ENCODE results near the gene ELMO1. TPM values are rescaled to one million over a fixed set of nuclear protein-coding genes. Genes with fewer than 3 reads are reported as not detected.

The ELMO1 gene
- total RNA-seq, 1 donor from 2014 or later = 60.1 TPM

DNA sequence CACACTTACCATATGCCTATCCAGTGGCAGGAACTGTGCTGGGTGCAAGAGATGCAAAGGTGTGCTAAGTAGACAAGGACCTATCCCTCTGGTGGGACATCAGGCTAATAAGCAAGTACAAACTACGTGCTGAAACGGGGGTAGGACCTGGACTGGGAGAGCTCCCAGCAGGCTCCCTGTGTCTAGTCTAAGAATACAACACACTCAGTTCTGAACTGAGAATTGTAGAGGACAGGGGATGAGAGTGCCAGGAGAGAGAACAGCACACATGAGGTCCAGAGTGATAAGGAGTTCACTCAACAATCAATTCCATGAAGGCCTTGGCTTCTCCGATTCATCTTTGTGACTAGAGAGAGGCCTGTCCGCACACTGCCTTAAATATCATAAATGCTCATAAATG lies 253.7 kb downstream of the ELMO1 start:
- Histone ChIP-seq H3K27me3 (ENCODE audit: low read depth) (no peaks in the 10 kb centered on the region), H3K9me3 (no peaks in the 10 kb centered on the region), H3K4me3 (no peak overlapping the region), H3K4me1 (peaks cover 9% of the 10 kb centered on the region), H3K27ac (no peak overlapping the region), H3K36me3 (peaks cover 27% of the 10 kb centered on the region)
- no peak for DNase-seq
- TF ChIP-seq, protein P1, sequence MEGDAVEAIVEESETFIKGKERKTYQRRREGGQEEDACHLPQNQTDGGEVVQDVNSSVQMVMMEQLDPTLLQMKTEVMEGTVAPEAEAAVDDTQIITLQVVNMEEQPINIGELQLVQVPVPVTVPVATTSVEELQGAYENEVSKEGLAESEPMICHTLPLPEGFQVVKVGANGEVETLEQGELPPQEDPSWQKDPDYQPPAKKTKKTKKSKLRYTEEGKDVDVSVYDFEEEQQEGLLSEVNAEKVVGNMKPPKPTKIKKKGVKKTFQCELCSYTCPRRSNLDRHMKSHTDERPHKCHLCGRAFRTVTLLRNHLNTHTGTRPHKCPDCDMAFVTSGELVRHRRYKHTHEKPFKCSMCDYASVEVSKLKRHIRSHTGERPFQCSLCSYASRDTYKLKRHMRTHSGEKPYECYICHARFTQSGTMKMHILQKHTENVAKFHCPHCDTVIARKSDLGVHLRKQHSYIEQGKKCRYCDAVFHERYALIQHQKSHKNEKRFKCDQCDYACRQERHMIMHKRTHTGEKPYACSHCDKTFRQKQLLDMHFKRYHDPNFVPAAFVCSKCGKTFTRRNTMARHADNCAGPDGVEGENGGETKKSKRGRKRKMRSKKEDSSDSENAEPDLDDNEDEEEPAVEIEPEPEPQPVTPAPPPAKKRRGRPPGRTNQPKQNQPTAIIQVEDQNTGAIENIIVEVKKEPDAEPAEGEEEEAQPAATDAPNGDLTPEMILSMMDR (IDR thresholded peaks at IDR 0.05) = no peak
- intact Hi-C loops (cut with DNase I) = no loop called here
- no peak for ATAC-seq

DNA sequence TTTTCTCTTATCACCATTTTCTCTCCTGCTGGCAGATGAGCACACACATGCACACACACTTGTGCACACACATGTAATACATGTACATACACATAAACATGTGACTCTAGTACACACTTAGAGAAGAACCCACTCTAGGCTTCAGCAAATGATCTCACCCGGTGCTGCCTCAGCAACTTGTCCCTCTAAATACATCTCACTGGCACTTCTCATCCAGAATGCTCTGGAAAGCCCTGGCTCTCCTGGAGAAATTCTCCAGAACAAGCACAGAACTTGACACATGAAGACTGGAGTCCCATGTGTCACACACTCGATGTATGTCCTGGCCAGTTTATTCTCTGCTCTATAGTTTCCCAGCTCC lies 254.9 kb downstream of the ELMO1 start:
- Histone ChIP-seq H3K36me3 (peaks cover 27% of the 10 kb centered on the region), H3K27me3 (ENCODE audit: low read depth) (no peaks in the 10 kb centered on the region), H3K9me3 (no peaks in the 10 kb centered on the region), H3K4me3 (no peak overlapping the region), H3K27ac (no peak overlapping the region), H3K4me1 (peaks cover 7% of the 10 kb centered on the region)
- ATAC-seq (no peak), DNase-seq (no peak)
- intact Hi-C loops (cut with DNase I) = no loop called here
- TF ChIP-seq, protein P1 (IDR thresholded peaks at IDR 0.05) = no peak

DNA sequence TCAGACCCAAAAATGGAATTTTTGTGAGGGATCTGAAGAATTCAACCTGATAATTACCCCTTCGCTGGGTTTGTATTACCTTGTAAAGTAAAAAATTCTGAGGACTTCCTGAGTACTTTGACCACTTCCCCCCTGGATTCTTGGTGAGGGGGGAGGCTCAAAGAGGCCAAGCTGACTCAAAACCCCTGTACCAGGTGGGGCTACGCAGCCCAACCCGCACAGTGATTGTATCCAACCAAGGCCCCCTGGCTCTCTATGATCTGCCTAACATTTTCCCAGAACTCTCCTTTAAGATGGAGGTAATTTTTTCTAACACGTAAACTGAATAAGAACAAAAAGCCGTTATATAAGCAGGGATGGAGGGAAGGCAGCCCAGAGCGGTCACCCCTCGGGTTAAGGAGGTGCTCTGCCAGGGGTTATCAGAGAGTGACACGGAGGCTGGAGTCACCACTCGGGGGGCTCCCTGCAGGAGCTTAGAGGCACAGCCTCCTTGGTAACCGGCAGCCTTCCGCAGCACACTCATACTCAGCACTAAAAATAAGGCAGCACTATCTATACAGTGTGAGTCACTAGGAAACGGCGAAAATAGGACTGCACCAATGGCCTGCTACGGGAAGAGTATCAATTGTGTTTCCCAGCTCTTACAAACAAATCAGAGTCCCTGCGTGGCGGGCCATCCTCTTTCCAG lies 255.4 kb downstream of the ELMO1 start:
- Histone ChIP-seq H3K27ac (no peak overlapping the region), H3K4me1 (peaks cover 2% of the 10 kb centered on the region), H3K36me3 (peaks cover 27% of the 10 kb centered on the region), H3K4me3 (no peak overlapping the region), H3K9me3 (no peaks in the 10 kb centered on the region), H3K27me3 (ENCODE audit: low read depth) (no peaks in the 10 kb centered on the region)
- intact Hi-C loops (cut with DNase I) = no loop called here
- ATAC-seq (no peak), DNase-seq (no peak)
- TF ChIP-seq, protein P1 (IDR thresholded peaks at IDR 0.05) = no peak

DNA sequence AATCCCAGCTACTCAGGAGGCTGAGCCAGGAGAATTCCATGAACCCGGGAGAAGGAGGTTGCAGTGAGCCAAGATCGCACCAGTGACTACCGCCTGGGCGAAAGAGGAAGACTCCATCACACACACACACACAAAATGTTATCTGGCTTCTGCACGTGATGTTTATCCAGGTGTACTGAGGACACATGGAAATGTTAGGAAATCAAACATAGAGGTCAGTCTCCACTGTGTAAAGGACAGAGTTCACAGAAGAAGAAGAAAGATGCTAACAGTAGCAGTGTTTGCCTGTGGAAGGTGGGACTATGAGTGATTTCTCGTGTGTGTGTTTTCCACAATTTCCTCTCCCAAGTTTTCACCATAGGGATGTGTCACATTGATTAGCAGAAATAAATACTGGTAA lies 256.9 kb downstream of the ELMO1 start:
- Histone ChIP-seq H3K27ac (no peak overlapping the region), H3K27me3 (ENCODE audit: low read depth) (no peaks in the 10 kb centered on the region), H3K36me3 (peaks cover 21% of the 10 kb centered on the region), H3K4me1 (no peaks in the 10 kb centered on the region), H3K9me3 (no peaks in the 10 kb centered on the region), H3K4me3 (no peak overlapping the region)
- DNase-seq (no peak), ATAC-seq (no peak)
- intact Hi-C loops (cut with DNase I) = no loop called here
- TF ChIP-seq, protein P1 (IDR thresholded peaks at IDR 0.05) = no peak

DNA sequence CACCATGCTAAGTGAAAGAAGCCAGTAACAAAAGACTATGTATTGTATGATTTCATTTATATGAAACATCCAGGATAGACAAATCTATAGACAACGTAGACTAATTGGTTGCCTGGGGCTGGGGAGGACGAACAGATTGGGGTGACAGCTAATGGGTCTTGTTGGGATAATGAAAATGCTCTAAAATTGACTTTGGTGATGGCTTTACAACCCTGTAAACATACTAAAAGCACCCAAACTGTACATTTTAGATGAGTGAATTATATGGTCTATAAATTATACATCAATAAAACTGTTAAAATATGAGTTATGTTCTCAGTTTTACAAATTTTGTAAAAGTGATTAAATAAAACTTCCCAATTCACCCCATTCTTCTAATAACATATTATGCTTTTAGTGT lies 261.5 kb downstream of the ELMO1 start:
- TF ChIP-seq, protein P1 (IDR thresholded peaks at IDR 0.05) = no peak
- Histone ChIP-seq H3K9me3 (no peaks in the 10 kb centered on the region), H3K27ac (no peak overlapping the region), H3K4me3 (no peak overlapping the region), H3K27me3 (ENCODE audit: low read depth) (no peaks in the 10 kb centered on the region), H3K36me3 (no peaks in the 10 kb centered on the region), H3K4me1 (peaks cover 4% of the 10 kb centered on the region)
- intact Hi-C loops (cut with DNase I) = no loop called here
- DNase-seq (no peak), ATAC-seq (no peak)

Data from lower lobe of right lung (tissue), 2 donors.